GM15510 (cell line): ENCODE results near the gene MPZ.

ENCODE experiments used
- POLR2A ChIP-seq: IDR thresholded peaks from 3 replicates; pipeline ENCODE4 v1.6.1; 2011; ENCODE audit warnings: borderline replicate concordance; ENCODE audit not compliant: insufficient read length; ENCODE audit errors: extremely low read depth

Gene MPZ

DNA sequence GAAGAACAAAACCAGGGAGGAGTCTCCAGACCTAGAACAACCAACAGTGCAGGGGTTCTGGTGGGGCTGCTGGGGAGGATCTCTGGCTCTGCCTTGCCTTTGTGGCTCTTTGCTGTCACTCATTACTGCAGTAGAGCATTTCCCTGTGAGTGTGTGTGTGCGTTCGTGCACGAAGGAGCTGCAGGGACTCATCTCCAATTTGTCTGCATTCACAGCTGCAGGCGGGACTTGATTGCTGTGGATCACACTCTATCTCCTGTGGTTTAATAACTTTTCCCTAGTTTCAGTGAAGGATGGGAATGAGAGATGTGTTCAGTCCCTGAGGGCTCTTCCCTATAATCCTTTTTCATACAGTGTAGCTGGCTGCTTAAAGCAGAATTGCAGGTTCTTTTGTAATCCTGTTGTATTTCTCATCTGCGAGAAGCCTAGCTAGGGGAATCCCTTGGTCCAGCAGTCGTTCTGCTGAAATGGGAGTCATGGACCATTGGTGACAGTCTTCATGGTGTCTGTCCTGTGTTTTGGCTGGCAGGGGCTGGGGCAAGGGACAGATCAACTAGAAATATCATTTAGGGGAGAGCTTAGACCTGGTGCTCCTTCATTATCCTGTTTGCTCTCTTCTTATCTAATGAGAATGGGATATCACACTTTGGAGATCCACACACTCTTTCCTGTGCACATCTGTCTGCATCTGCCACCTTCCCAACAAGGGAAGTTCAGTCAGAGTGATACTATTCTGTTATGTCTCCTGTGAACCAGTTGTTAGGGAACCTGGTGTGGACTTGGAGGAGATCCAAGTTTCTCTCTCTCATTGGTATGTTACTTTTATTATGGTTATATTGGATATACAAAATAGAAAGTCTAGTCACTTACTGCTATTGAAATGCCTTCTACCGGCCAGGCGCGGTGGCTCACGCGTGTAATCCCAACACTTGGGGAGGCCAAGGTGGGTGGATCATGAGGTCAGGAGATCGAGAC, 48.2 kb downstream of the MPZ start:
- TF ChIP-seq POLR2A = no peak

- no peak for TF ChIP-seq POLR2A
Observed at GRCh38 chr1:161260376-161261260, 49.1 kb downstream of the MPZ start.

DNA sequence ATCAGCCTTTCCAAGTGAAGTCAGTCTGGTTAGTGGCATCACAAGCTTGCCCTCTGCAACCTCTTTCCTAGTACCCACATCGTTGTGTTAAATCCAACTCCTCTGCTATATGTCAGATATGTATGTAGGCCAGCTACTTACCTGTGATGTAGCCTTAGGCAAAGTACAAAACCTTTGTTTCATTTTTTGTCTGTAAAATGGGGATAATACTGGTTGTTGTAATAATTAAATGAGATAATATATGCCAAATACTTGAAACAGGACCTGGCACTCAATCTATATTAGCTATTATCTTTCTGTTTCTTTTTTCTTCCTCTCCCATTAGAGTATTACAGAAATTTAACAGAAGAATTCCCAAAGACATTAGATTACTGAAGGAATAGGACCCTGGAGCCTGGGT, 50.0 kb downstream of the MPZ start:
- no peak for TF ChIP-seq POLR2A

DNA sequence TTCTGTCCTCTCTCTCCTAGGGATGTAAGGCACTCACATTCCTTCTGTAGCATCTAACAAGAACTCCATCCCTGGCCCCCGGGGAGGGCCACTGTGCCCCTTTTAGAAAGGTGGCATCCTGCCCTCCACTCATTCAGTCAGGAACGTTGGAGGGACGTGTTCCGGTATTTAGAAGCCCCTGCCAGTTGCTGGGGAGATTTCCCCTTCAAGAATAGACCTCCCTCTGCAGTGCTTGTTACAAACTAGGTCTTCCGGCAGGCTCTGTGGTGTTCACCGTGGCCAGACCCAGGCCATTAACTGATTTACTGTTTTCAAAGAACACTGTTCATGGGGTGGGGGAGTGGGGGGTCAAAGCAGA, 50.4 kb downstream of the MPZ start:
- no peak for TF ChIP-seq POLR2A

DNA sequence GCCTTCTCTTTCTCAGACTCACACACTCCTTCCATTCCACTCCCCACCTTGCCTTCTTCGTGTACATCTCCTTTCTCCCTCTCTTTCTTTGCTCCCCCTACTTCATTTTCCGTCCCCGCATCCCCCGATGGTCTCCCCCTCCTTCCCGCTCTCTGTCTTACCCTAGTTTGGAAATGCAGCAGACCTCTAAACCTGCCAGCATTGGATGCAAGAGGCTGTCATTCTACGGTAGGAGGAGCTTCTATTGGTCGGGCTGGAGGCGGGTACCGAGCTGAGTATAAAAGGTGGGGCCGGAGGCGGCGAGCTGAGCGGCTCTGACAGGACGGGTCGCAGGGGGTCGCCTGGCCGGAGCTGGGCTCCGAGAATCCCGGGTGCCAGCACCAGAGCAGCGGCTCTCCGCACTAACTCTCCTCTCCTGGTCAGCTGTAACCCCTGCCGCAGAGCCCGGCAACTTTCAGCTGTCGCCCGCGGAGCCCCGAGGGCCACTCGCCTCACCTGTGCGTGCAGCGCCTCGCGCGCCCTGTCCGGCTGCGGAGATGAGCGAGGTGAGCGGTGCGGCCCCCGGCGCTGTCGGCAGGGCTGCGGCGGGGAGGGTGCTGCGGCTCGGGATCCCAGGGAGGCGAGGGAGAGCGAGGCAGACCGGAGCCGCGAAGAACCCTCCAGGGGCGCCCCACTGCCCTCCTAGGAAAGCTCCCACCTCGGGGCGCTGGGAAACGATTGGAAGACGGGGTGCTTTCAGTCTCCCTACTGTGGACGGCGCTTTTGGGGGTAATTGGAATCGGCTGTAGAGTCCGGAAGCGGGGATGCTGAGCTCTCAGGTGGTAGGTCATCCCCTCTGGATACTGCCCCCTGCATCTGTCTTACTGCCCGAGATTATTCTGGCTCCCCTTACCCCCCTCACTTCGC, 51.1 kb downstream of the MPZ start, which contains the start of gene PCP4L1:
PCP4L1 (plus strand) TSS at position 307 of the 906 bp plus-strand sequence; CDS start at position 537, 230 bp downstream.
- peak; percentile 36 for TF ChIP-seq POLR2A
